Measurements from ENCODE around the gene THYN1. TPM values are rescaled to one million over a fixed set of nuclear protein-coding genes. Genes with fewer than 3 reads are reported as not detected.

The THYN1 gene
- total and polyA plus RNA-seq, 2 of the 13 experiments (the other 11 are each of a cell fraction or from before 2014, with no cell fraction given): 36.1 to 87.6 TPM

- TF ChIP-seq SIN3A (IDR thresholded peaks at IDR 0.05; ENCODE audit: borderline replicate concordance, low read depth, low read length) (peak; percentile 16; the same call in 1 of the 2 replicates), NBN (conservative IDR thresholded peaks at IDR 0.05) (no peak), ZNF607 (CRISPR knock-in tag; IDR thresholded peaks at IDR 0.05; ENCODE audit: borderline replicate concordance) (no peak), ZNF552 (CRISPR knock-in tag; IDR thresholded peaks at IDR 0.05; ENCODE audit: borderline replicate concordance) (no peak), MLXIP (CRISPR knock-in tag; IDR thresholded peaks at IDR 0.05; ENCODE audit: borderline replicate concordance) (no peak), ZNF326 (CRISPR knock-in tag; IDR thresholded peaks at IDR 0.05; ENCODE audit: borderline replicate concordance) (no peak), ZSCAN21 (CRISPR knock-in tag; IDR thresholded peaks at IDR 0.05; ENCODE audit: borderline replicate concordance) (no peak), HNF1B (CRISPR knock-in tag; IDR thresholded peaks at IDR 0.05) (no peak), ADNP (CRISPR knock-in tag; IDR thresholded peaks at IDR 0.05) (no peak), NFIC (IDR thresholded peaks at IDR 0.05; ENCODE audit: low read length) (no peak), MED13 (CRISPR knock-in tag; IDR thresholded peaks at IDR 0.05) (no peak), ZNF646 (CRISPR knock-in tag; IDR thresholded peaks at IDR 0.05) (no peak), PAX8 (CRISPR knock-in tag; IDR thresholded peaks at IDR 0.05; ENCODE audit: borderline replicate concordance) (no peak), ARID2 (CRISPR knock-in tag; IDR thresholded peaks at IDR 0.05; ENCODE audit: borderline replicate concordance) (0 out of 2 replicates have a peak, but pooled peaks have one; percentile 4), ZNF615 (CRISPR knock-in tag; IDR thresholded peaks at IDR 0.05; ENCODE audit: borderline replicate concordance) (no peak)
Observed at GRCh38 chr11:134252346-134253187, 585 bp downstream of the THYN1 start (continued).
